ENCODE results near the gene SH3RF3.

SH3RF3 gene

GRCh38 chr2:109350526-109350925 is 221.5 kb downstream of the SH3RF3 start:
- no peak for DNase-seq (ENCODE audit: low read depth, low spot score)

GRCh38 chr2:109351164-109351756 is 222.3 kb downstream of the SH3RF3 start:
- no peak for DNase-seq (ENCODE audit: low read depth, low spot score)

- no peak for DNase-seq (ENCODE audit: low read depth, low spot score)
Observed at GRCh38 chr2:109352056-109352897, 223.3 kb downstream of the SH3RF3 start.

DNA sequence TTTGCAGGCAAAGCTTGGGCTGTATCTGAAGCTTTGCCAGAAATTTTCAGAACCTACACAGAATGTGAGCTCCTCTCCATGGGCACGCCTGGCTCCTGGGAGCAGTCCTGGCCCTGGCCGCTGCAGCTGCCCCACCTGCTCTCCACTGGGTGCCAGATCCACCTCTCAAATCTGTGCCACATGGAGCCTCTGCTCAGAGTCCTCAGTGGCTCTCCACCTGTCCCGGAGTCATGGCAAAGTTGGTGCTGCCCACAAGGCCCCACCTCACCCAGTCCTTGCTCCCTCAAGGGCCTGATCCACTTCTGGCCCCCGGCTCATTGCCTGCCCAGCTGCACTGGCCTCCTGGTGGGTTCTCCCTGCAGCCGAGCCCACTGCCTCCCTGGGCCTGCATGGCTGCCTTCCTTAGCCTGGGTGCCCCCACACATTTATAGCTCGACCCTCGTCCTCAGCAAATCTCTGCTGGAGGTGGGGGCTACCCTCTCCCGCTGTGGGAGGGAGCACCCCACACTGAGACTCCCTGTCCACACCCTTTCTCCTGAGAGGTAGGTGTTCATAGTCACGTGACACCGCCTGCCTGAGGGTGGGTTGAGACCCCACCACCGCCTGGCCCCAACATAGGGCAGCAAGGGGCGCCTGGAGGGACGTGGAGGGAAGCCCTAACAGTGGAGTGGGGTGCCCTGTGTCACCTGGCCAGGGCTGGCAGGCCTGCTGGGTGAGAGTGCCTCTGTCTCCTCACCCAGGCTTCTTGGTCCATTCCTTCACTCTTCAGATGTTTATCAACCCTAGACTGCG is 224.1 kb downstream of the SH3RF3 start:
- DNase-seq (ENCODE audit: low read depth, low spot score) = no peak

DNA sequence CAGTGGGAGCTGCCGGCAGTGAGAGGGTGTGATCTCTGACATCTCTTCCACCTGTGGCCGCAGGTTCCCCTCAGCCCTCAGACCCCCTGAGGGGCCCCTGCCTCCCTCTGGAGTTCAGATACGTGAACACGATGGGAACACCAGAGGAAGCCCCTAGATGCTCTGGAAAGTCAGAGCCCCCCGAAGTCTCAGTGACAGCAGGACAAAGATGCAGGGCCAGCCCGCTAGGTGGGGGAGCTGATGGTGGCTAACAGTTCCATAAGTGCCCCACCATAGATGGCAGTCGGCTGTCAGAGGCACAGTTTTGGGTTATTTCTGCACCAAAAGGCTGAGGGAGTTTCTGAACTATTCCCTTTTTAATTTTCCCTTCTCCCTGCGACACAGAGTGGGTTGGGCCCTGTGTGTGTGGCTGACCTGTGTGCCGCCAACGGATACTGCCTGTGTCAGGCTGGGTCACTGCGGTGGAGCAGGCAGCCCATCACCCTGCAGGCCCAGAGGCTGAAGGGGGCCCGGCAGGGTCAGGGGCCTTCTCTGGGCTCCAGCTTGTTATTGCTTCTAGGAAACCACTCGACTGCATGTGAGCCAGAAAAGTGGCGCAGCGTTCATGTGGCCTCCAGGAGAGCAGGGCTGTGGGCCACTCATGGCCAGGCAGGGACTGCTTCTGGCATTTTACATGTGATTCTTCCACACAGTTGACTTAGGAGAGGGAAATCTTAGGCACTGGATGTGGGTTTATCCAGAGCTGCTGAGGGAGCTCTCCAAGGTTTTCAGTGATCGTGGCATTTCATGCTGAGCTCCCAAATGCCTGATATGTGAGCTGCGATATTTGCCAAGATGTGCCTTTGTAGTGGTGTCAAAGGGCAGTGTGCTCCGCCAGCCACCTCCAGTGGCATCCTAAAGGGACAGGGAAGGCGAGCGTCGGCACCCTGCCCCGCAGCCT is 225.1 kb downstream of the SH3RF3 start:
- DNase-seq (ENCODE audit: low read depth, low spot score) = no peak

GRCh38 chr2:109355192-109355843 is 226.3 kb downstream of the SH3RF3 start:
- no peak for DNase-seq (ENCODE audit: low read depth, low spot score)

DNA sequence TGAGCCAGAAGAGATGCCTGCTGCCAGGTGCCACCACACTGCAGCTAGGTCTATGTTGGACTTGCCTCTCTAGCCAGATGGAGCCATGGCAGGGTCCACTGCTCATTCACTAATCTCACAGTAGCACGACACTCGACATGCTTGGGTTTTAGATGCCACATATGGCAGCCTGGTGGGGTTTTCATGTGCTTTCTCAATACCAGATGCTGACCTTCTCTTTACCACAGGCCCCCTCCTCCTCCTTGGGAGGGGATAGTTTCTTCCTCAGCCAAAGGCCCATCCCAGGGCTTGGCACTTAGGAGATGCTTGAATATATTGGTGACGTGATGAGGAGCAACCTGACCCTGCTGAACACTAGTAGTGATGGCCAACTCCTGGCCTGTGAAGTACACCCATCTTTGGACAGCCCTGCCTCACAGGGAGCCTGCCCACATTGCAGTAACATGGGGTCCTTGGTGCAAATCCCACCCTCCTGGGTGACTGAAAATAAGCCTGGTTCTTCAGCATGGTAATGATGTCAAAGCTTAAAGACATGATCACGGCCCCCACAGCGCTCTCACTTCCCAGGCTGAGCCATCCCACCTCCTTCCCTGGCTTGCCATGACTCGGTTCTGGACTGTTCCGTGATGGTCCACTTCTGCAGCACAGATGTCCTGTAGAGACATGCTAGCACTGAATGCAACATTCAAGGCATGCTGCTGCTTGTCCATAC is 227.5 kb downstream of the SH3RF3 start:
- no peak for DNase-seq (ENCODE audit: low read depth, low spot score)

DNA sequence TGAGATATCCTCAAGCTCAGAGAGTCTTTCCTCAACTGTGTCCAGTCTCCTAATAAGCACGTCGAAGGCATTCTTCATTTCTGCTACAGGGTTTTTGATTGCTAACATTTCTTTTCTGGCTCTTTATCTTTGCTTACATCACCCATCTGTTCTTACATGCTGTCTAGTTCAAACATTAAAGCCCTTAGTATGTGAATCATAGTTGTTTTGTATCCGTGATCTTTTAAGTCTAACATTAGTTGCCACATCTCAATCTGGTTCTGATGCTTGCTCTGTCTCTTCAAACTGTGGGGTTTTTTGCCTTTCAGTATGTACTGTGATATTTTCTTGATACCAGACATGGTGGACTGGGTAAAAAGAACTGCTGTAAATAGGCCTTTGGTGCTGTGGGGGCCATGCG is 235.2 kb downstream of the SH3RF3 start:
- no peak for DNase-seq (ENCODE audit: low read depth, low spot score)

DNA sequence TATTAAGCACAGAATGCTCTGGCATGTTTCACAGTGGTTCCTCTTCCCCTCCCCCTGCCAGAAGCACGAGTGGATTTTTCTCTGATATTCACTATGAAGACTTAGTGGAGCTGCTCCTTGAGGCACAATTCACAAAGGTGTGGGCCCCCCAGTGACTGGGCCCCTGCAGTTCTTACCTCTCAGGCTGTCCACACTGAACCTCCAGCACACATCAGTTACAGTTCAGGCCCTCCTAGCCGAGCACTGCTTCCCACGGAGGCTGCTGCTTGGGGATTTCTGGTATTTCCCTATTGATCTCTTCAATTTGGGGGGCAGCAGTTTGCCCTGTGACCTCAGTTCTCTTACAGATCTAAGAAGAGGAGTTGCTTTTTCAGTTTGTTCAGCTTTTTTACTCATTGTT is 236.1 kb downstream of the SH3RF3 start:
- no peak for DNase-seq (ENCODE audit: low read depth, low spot score)

DNA sequence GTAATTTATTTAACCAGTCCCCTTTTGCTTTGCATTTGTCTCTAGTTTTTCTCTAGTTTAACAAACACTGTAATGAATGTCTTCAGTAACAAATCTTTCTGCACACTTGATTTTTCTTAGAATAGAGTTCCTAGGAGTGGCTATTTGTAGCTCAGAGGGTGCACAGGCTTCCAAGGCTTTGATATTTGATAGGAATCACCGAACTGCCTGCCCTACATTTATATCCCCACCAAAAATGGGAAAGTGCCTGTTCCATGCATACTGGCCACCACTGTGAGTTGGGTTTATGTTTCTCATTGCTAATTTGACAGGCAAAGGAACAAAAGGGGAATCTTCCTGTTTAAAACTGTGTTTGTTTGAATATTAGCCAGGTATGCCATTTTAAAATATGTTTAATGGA is 238.7 kb downstream of the SH3RF3 start:
- no peak for DNase-seq (ENCODE audit: low read depth, low spot score)

DNA sequence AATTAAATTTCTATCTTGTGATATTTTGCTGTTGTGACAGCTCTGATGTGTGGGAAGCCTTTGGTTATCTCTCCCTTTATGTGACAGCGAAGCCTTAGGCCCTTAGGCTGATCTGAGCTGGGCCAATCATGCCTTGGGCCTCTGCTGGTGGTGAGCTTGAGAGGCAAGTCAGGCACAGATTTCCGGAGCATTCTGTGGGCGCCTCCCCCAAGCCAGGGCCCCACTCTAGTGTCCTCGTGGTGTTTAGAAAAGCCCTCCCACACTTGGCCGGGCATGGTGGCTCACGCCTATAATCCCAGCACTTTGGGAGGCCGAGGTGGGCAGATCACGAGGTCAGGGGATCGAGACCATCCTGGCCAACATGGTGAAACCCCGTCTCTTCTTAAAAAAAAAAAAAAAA is 239.8 kb downstream of the SH3RF3 start:
- DNase-seq (ENCODE audit: low read depth, low spot score) = no peak

- DNase-seq (ENCODE audit: low read depth, low spot score) = no peak
Observed at GRCh38 chr2:109369671-109370191, 240.7 kb downstream of the SH3RF3 start.

DNA sequence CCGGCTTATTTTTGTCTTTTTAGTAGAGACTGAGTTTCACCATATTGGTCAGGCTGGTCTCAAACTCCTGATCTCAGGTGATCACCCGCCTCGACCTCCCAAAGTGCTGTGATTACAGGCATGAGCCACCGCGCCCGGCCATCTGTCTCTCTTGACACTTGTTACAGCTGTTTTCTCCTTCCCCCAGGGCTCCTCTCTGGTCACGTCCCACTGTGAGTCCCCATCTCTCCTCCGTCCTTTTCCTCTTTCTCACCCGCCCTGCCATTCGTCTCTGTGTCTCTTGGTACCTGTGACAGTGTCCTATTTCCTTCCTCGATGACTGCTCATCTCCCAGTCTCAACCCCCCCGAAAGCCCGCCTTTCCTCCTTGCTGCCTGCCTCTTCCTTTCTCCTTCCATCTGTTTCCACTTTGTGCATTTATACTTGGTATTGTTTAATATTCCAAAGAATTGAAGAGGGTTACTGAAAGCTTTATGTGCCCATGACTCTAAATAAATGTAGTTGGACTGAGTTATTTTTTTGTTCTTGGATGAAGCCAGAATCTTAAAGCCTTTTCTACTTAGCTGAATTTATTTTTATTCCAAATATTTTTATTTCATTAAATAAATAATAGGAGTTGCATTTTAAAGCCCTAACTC is 241.5 kb downstream of the SH3RF3 start:
- DNase-seq (ENCODE audit: low read depth, low spot score) = no peak

GRCh38 chr2:109371481-109372170 is 242.6 kb downstream of the SH3RF3 start:
- DNase-seq (ENCODE audit: low read depth, low spot score) = no peak

- no peak for DNase-seq (ENCODE audit: low read depth, low spot score)
Observed at GRCh38 chr2:109372171-109372568, 243.2 kb downstream of the SH3RF3 start.

DNA sequence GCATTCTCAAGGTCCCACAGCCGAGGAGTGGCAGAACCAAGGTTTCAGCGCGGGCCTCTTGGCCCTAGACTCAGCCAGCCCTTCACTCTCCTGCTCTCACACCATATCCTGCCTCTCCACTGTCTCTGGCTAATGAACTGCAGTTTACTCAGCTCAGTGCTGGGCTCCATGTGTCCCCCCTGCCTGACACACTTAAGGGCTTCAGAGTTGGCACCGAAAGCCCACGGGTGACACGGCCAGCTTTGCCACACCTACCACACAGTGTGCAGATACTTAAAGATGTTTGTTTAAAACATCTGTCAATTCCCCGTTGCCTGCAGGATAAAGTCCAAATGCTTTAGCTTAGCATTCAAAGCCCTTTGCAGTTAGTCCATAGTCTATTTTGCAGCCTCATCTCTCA is 243.6 kb downstream of the SH3RF3 start:
- no peak for DNase-seq (ENCODE audit: low read depth, low spot score)

DNA sequence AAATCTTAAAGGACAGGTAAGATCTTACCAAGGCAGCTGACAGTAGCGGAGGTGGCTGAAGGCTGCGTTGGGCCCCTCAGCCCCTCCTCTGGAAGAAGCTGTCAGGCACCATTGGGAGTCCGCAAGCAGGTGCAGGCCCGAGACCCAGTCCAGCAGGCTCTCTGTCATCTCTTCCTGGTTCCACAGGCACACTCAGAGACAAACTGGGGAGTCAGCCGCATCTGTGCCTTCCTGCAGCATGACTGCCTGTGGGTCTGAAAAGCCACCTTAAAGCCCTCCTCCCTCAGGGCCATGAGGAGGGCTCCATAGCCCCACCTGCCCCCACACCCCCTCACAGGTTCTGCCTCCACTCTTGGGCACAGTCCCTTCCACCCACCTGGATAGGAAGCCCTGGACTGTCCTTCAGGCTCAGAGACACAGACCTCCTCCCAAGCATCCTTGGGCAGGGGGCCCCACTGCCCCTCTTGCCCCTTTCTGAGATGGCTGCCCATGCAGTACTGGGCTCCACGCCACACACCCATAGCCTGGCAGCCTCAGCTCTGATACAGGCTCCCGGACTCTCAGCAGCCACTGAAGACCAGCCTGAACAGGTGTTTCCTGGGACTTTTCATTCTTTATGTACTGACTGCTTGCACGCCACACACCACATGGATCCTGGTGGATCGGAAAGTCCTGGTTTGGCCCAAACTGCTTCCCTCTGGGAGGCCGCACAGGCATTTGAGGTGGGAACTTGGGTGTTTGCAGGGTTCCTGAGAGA is 245.0 kb downstream of the SH3RF3 start:
- DNase-seq (ENCODE audit: low read depth, low spot score) = no peak

DNA sequence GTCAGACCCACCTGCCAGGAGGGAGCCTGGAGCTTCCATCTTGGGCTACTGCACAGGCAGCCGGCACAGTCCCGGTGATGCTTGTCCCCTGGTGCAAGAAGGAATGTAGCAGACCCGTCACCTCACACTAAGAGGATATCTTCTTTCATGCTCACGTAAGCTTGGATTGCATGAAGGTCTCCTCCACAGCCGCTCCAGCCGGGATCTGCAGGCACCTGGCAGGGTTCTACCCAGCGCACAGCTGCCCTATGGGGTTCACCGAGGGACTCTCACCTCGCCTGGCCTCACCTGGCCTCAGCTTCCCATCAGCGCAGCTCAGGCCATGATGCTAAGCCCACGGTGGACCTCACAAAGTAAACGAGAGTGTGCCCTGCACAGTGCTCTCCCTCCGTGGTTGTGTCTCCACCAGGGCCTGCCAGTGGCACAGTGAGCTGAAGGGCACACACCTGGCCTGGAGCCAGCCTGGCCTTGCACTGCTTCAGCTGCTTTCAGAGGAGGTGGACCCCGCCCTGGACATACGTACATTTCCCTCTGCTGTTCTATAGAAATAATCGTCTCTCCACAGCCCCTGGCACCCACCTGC is 245.6 kb downstream of the SH3RF3 start:
- DNase-seq (ENCODE audit: low read depth, low spot score) = no peak

All from activated naive CD8-positive, alpha-beta T cell treated with anti-CD3 and anti-CD28 coated beads, Interleukin-2, amount 50 U/mL, for 16 hours (primary cell).